PFSK-1 (cell line): Measurements from ENCODE around the gene STXBP1.

ENCODE experiments used
- POLR2AphosphoS5 ChIP-seq: IDR thresholded peaks from 2 replicates; pipeline ENCODE4 v1.6.1; 2012; ENCODE audit warnings: low read depth, mild to moderate bottlenecking, control low read depth, low read length, moderate library complexity
- REST ChIP-seq, 2 experiments: IDR thresholded peaks; 2 replicates each; pipeline versions ENCODE4 v1.6.1 to v1.8.0; 2011 to 2012; ENCODE audit warnings: low read depth in 2 of 2, low read length in 2 of 2, control low read depth in 1 of 2, inconsistent platforms in 1 of 2, mild to moderate bottlenecking in 1 of 2, moderate library complexity in 1 of 2; ENCODE audit not compliant: insufficient read depth in 1 of 2
- TAF1 ChIP-seq: IDR thresholded peaks from 2 replicates; pipeline ENCODE4 v1.6.1; 2012; ENCODE audit warnings: low read length, control low read depth, borderline replicate concordance; ENCODE audit not compliant: insufficient read depth

GRCh38 chr9:127667127-127667844 lies 55.2 kb downstream of the STXBP1 start:
- TF ChIP-seq POLR2AphosphoS5 (no peak), TAF1 (no peak), REST (IDR thresholded peaks at IDR 0.05; ENCODE audit: insufficient read depth in 1 of 2, low read depth in 2 of 2, low read length in 2 of 2) (no peak)
